ENCODE results near the gene HSD3B7.

HSD3B7 gene

GRCh38 chr16:30969246-30969842 is 15.7 kb upstream of the HSD3B7 start:
- DNase-seq (ENCODE audit: low spot score): no peak
- H3K27me3 ChIP-seq (ENCODE audit: insufficient read depth, poor library complexity, severe bottlenecking): no peaks in the 10 kb centered on the region
- ATAC-seq (ENCODE audit: low read depth): no peak
- H3K9me3 ChIP-seq (ENCODE audit: severe bottlenecking): no peaks in the 10 kb centered on the region
- no peaks in the 10 kb centered on the region for H3K4me1 ChIP-seq (ENCODE audit: insufficient read depth, poor library complexity, severe bottlenecking)
- H3K27ac ChIP-seq (ENCODE audit: poor library complexity, severe bottlenecking): no peak overlapping the region
- H3K4me3 ChIP-seq (ENCODE audit: severe bottlenecking): no peak overlapping the region
- H3K36me3 ChIP-seq (ENCODE audit: low read depth): peaks cover 91% of the 10 kb centered on the region
- TF ChIP-seq CTCF (IDR thresholded peaks at IDR 0.05; ENCODE audit: poor library complexity, severe bottlenecking): no peak

- H3K4me3 ChIP-seq (ENCODE audit: severe bottlenecking): no peak overlapping the region
- no peaks in the 10 kb centered on the region for H3K27me3 ChIP-seq (ENCODE audit: insufficient read depth, poor library complexity, severe bottlenecking)
Measured at GRCh38 chr16:30971298-30971697, 13.7 kb upstream of the HSD3B7 start.

GRCh38 chr16:30972872-30973271 is 12.1 kb upstream of the HSD3B7 start:
- no peak for TF ChIP-seq CTCF (IDR thresholded peaks at IDR 0.05; ENCODE audit: poor library complexity, severe bottlenecking)
- no peaks in the 10 kb centered on the region for H3K4me1 ChIP-seq (ENCODE audit: insufficient read depth, poor library complexity, severe bottlenecking)
- H3K36me3 ChIP-seq (ENCODE audit: low read depth): peaks cover 82% of the 10 kb centered on the region
- H3K27me3 ChIP-seq (ENCODE audit: insufficient read depth, poor library complexity, severe bottlenecking): no peaks in the 10 kb centered on the region
- H3K27ac ChIP-seq (ENCODE audit: poor library complexity, severe bottlenecking): no peak overlapping the region
- no peaks in the 10 kb centered on the region for H3K9me3 ChIP-seq (ENCODE audit: severe bottlenecking)
- no peak for DNase-seq (ENCODE audit: low spot score)
- no peak for ATAC-seq (ENCODE audit: low read depth)
- no peak overlapping the region for H3K4me3 ChIP-seq (ENCODE audit: severe bottlenecking)

More at GRCh38 chr16:30971298-30971697, 13.7 kb upstream of the HSD3B7 start:
- Histone ChIP-seq H3K9me3 (ENCODE audit: severe bottlenecking) (no peaks in the 10 kb centered on the region), H3K4me1 (ENCODE audit: insufficient read depth, poor library complexity, severe bottlenecking) (no peaks in the 10 kb centered on the region), H3K36me3 (ENCODE audit: low read depth) (peaks cover 87% of the 10 kb centered on the region), H3K27ac (ENCODE audit: poor library complexity, severe bottlenecking) (no peak overlapping the region)
- DNase-seq (ENCODE audit: low spot score): no peak
- ATAC-seq (ENCODE audit: low read depth): no peak
- TF ChIP-seq CTCF (IDR thresholded peaks at IDR 0.05; ENCODE audit: poor library complexity, severe bottlenecking): no peak

GRCh38 chr16:30974348-30974747 is 10.7 kb upstream of the HSD3B7 start:
- Histone ChIP-seq H3K27me3 (ENCODE audit: insufficient read depth, poor library complexity, severe bottlenecking) (no peaks in the 10 kb centered on the region), H3K36me3 (ENCODE audit: low read depth) (peaks cover 73% of the 10 kb centered on the region), H3K27ac (ENCODE audit: poor library complexity, severe bottlenecking) (no peak overlapping the region), H3K4me1 (ENCODE audit: insufficient read depth, poor library complexity, severe bottlenecking) (no peaks in the 10 kb centered on the region), H3K9me3 (ENCODE audit: severe bottlenecking) (no peaks in the 10 kb centered on the region), H3K4me3 (ENCODE audit: severe bottlenecking) (no peak overlapping the region)
- no peak for TF ChIP-seq CTCF (IDR thresholded peaks at IDR 0.05; ENCODE audit: poor library complexity, severe bottlenecking)
- DNase-seq (ENCODE audit: low spot score): no peak
- ATAC-seq (ENCODE audit: low read depth): no peak

GRCh38 chr16:30976486-30976885 is 8.5 kb upstream of the HSD3B7 start:
- no peak overlapping the region for H3K27ac ChIP-seq (ENCODE audit: poor library complexity, severe bottlenecking)
- H3K9me3 ChIP-seq (ENCODE audit: severe bottlenecking): no peaks in the 10 kb centered on the region
- ATAC-seq (ENCODE audit: low read depth) (no peak), DNase-seq (ENCODE audit: low spot score) (no peak)
- H3K36me3 ChIP-seq (ENCODE audit: low read depth): peaks cover 66% of the 10 kb centered on the region
- H3K27me3 ChIP-seq (ENCODE audit: insufficient read depth, poor library complexity, severe bottlenecking): no peaks in the 10 kb centered on the region
- no peak overlapping the region for H3K4me3 ChIP-seq (ENCODE audit: severe bottlenecking)
- no peak for TF ChIP-seq CTCF (IDR thresholded peaks at IDR 0.05; ENCODE audit: poor library complexity, severe bottlenecking)
- H3K4me1 ChIP-seq (ENCODE audit: insufficient read depth, poor library complexity, severe bottlenecking): no peaks in the 10 kb centered on the region
